Activated naive CD8-positive, alpha-beta T cell treated with anti-CD3 and anti-CD28 coated beads for 36 hours (primary cell): ENCODE results near the gene RHBDD3. TPM values are rescaled to one million over a fixed set of nuclear protein-coding genes. Genes with fewer than 3 reads are reported as not detected.

Experiments used
- DNase-seq: peaks from one replicate; pipeline ENCODE4 v3.0.0; 2021
- H3K27ac Mint-ChIP-seq: one replicate; pipeline ENCODE4 v1.8.0; 2022; ENCODE audit warnings: mild to moderate bottlenecking, moderate library complexity, mixed read lengths
- H3K27me3 Mint-ChIP-seq: one replicate; pipeline ENCODE4 v1.8.0; 2022; ENCODE audit warnings: mild to moderate bottlenecking, mixed read lengths
- H3K36me3 Mint-ChIP-seq: one replicate; pipeline ENCODE4 v1.8.0; 2021; ENCODE audit warnings: mild to moderate bottlenecking, mixed read lengths
- H3K4me1 Mint-ChIP-seq: one replicate; pipeline ENCODE4 v1.8.0; 2021; ENCODE audit warnings: mixed read lengths
- H3K4me3 Mint-ChIP-seq: one replicate; pipeline ENCODE4 v1.8.0; 2022; ENCODE audit warnings: mild to moderate bottlenecking, moderate library complexity, mixed read lengths
- H3K9me3 Mint-ChIP-seq: one replicate; pipeline ENCODE4 v1.8.0; 2022; ENCODE audit warnings: mixed read lengths
- total RNA-seq, 2 experiments: library from RNA; stranded (reverse); gene quantifications; one replicate each; pipeline ENCODE4 v1.2.3, GENCODE V29; 2021

RHBDD3 gene
- total RNA-seq, 2 experiments from 2014 or later, result 32.4 to 33.1 TPM

DNA sequence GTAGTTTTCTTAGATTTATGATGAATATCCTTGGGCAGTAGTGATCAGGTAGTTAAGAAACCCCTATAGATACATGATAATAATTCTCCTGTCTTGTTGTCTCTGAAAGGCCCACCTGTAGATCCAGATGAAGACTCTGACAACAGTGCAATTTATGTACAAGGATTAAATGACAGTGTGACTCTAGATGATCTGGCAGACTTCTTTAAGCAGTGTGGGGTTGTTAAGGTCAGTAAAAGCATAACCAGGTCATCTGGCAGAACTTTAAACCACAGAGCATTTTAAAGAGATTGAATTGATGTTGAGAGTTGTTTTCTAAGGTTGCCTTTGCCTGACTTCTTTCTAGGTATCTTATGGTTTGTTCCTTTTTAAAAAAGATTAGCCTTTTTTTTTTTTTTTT lies 24.6 kb upstream of the RHBDD3 start:
- no peak overlapping the region for H3K4me3 Mint-ChIP-seq
- no peak overlapping the region for H3K27ac Mint-ChIP-seq
- no peaks in the 10 kb centered on the region for H3K9me3 Mint-ChIP-seq
- H3K27me3 Mint-ChIP-seq, result no peaks in the 10 kb centered on the region
- H3K36me3 Mint-ChIP-seq, result peaks cover 44% of the 10 kb centered on the region
- H3K4me1 Mint-ChIP-seq, result peaks cover 13% of the 10 kb centered on the region
- DNase-seq, result no peak

GRCh38 chr22:29291215-29291614 lies 23.4 kb upstream of the RHBDD3 start:
- Mint-ChIP-seq H3K9me3 (no peaks in the 10 kb centered on the region), H3K27ac (no peak overlapping the region), H3K4me1 (peaks cover 20% of the 10 kb centered on the region), H3K4me3 (no peak overlapping the region), H3K36me3 (peaks cover 48% of the 10 kb centered on the region), H3K27me3 (no peaks in the 10 kb centered on the region)
- no peak for DNase-seq

- H3K4me1 Mint-ChIP-seq, result peaks cover 20% of the 10 kb centered on the region
- no peaks in the 10 kb centered on the region for H3K27me3 Mint-ChIP-seq
- no peak for DNase-seq
- no peaks in the 10 kb centered on the region for H3K9me3 Mint-ChIP-seq
- peaks cover 51% of the 10 kb centered on the region for H3K36me3 Mint-ChIP-seq
- no peak overlapping the region for H3K4me3 Mint-ChIP-seq
- H3K27ac Mint-ChIP-seq, result no peak overlapping the region
Measured at GRCh38 chr22:29290061-29290460, 22.3 kb upstream of the RHBDD3 start.

GRCh38 chr22:29288837-29289236 lies 21.1 kb upstream of the RHBDD3 start:
- peak overlapping the region; percentile 15 for H3K27ac Mint-ChIP-seq
- peaks cover 55% of the 10 kb centered on the region for H3K36me3 Mint-ChIP-seq
- no peak for DNase-seq
- H3K27me3 Mint-ChIP-seq, result no peaks in the 10 kb centered on the region
- peaks cover 20% of the 10 kb centered on the region for H3K4me1 Mint-ChIP-seq
- H3K9me3 Mint-ChIP-seq, result no peaks in the 10 kb centered on the region
- H3K4me3 Mint-ChIP-seq, result no peak overlapping the region

DNA sequence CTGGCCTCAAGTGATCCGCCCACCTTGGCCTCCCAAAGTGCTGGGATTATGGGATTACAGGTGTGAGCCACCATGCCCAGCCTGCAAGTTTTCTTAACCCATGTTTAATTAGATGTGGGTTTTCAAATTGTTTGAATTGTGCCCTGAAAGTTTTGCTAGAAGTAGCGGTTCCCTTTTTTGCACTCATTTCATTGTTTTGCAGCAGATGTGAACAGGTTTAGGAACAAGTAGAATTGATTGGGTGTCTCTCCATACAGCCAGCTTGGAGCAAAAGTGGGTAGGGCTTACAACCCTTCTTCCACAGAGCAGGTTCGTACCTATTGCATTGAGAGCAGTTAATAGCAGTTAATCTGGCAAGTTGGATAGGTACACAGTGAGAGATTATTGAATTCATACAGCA lies 16.4 kb upstream of the RHBDD3 start:
- Mint-ChIP-seq H3K27me3 (no peaks in the 10 kb centered on the region), H3K9me3 (no peaks in the 10 kb centered on the region), H3K36me3 (peaks cover 53% of the 10 kb centered on the region), H3K27ac (no peak overlapping the region), H3K4me3 (no peak overlapping the region), H3K4me1 (peaks cover 20% of the 10 kb centered on the region)
- no peak for DNase-seq

- Mint-ChIP-seq H3K27me3 (no peaks in the 10 kb centered on the region), H3K4me3 (no peak overlapping the region), H3K9me3 (no peaks in the 10 kb centered on the region), H3K36me3 (peaks cover 69% of the 10 kb centered on the region), H3K4me1 (peaks cover 38% of the 10 kb centered on the region), H3K27ac (peak overlapping the region; percentile 30)
- DNase-seq, result no peak
Measured at GRCh38 chr22:29277927-29278326, 10.1 kb upstream of the RHBDD3 start.

- Mint-ChIP-seq H3K4me1 (peaks cover 58% of the 10 kb centered on the region), H3K27ac (peak overlapping the region; percentile 1), H3K4me3 (no peak overlapping the region), H3K27me3 (no peaks in the 10 kb centered on the region), H3K9me3 (no peaks in the 10 kb centered on the region), H3K36me3 (peaks cover 70% of the 10 kb centered on the region)
- DNase-seq, result no peak
Measured at GRCh38 chr22:29275819-29276565, 8.2 kb upstream of the RHBDD3 start.

DNA sequence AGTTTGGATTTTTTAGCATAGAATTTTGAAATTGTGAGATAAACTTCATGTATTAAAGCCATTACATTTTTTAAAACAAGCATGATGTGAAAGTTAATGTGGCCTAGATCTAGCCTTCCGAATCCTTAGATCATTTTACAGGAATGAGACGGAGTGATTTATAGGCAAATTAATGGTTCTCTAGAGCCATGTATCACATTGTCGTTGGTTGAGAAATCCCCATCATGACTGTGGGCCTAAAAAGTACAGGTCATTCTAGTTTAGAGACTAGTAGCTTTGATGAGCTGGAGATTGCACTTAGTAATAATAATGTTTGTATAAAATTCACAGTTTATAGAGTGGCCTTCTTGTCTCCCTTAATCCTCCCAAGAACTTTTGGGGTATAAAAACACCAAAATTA lies 7.4 kb upstream of the RHBDD3 start:
- Mint-ChIP-seq H3K9me3 (no peaks in the 10 kb centered on the region), H3K36me3 (peaks cover 74% of the 10 kb centered on the region), H3K27me3 (no peaks in the 10 kb centered on the region), H3K4me3 (no peak overlapping the region), H3K4me1 (peaks cover 66% of the 10 kb centered on the region), H3K27ac (no peak overlapping the region)
- DNase-seq, result no peak

DNA sequence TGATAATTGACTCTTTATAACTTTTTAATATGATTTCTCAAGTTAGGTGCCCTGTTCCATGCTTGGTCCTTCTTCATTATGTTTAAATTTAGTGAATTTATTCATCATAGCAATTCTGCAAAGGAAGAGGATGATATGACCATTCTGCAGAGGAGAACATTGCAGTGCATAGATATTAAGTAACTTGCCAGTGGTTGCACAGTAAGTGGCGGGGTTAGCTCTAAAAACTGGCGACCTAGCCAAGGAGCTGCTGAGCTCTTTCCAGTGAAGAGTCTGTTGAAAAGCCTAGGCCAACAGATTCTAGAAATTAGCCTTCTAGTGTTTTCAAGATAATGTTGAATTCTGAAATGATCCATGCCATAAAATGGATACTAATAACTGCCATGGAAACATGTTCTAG lies 4.8 kb upstream of the RHBDD3 start:
- Mint-ChIP-seq H3K4me1 (peaks cover 70% of the 10 kb centered on the region), H3K4me3 (no peak overlapping the region), H3K27me3 (peaks cover 5% of the 10 kb centered on the region), H3K27ac (no peak overlapping the region), H3K36me3 (peaks cover 74% of the 10 kb centered on the region), H3K9me3 (no peaks in the 10 kb centered on the region)
- DNase-seq, result no peak

GRCh38 chr22:29270475-29271271 lies 2.9 kb upstream of the RHBDD3 start:
- Mint-ChIP-seq H3K4me3 (peak overlapping the region; percentile 95), H3K9me3 (no peaks in the 10 kb centered on the region), H3K27ac (peak overlapping the region; percentile 100), H3K27me3 (peaks cover 5% of the 10 kb centered on the region), H3K36me3 (peaks cover 70% of the 10 kb centered on the region), H3K4me1 (peaks cover 68% of the 10 kb centered on the region)
- no peak for DNase-seq

- Mint-ChIP-seq H3K27me3 (peaks cover 5% of the 10 kb centered on the region), H3K4me3 (peak overlapping the region; percentile 95), H3K4me1 (peaks cover 62% of the 10 kb centered on the region), H3K9me3 (no peaks in the 10 kb centered on the region), H3K27ac (peak overlapping the region; percentile 100), H3K36me3 (peaks cover 64% of the 10 kb centered on the region)
- no peak for DNase-seq
Measured at GRCh38 chr22:29269731-29270474, 2.1 kb upstream of the RHBDD3 start.

DNA sequence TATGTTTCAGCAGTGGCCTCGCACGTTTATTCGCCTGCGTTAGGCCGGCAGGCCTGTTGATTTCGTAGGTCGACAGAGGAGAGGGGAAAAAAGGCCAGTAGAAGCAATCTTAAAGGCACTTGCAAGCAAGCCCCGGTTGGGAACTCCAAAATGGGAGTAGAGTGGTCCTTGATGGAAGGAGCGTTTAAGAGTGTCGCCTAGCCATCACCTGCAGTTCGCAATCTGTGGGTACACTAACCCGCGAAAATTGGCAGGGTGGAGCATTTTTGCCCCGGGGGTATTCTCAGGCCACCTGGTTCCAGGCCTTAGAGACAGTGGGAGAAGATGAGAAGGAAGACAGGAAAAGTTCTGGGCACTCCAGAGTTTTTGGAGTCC lies 1.4 kb upstream of the RHBDD3 start:
- peaks cover 57% of the 10 kb centered on the region for H3K4me1 Mint-ChIP-seq
- H3K9me3 Mint-ChIP-seq, result no peaks in the 10 kb centered on the region
- H3K4me3 Mint-ChIP-seq, result peak overlapping the region; percentile 95
- H3K27ac Mint-ChIP-seq, result peak overlapping the region; percentile 100
- DNase-seq, result no peak
- peaks cover 5% of the 10 kb centered on the region for H3K27me3 Mint-ChIP-seq
- H3K36me3 Mint-ChIP-seq, result peaks cover 59% of the 10 kb centered on the region

DNA sequence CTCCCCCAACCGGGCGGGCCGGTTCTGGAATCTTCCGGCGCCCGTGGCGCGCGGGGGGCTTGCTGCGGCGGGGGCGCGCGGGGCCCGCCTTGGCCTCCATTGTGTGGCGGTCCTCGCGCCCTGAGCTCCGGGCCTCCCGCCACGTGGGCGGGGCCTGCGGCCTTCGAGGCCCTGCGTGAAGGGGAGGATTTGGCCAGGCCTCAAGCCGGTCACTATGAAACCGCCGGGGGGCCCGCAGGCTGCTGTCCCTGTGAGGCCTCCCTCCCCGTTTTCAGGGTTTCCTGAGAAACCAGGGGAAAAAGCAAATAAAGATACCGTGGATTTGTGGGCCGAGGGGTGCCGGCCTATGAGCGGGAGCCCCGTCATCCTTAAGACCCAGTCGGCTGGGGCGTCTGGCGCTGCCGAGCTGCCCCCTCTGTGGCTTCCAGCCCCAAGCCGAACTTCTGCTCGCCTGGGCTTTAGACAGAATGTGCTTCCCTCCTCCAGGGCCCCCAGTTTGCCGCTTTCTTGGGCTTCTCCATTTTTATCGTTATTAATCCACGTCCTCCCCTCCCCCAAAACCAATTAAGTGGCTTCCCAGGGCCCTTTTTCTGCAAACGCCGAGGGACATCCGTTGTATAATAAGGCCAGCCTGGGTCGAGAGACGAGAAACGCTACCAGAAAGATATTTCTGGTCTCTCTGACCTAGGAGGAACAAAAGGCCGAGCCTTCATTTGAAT lies 889 bp upstream of the RHBDD3 start:
- H3K4me1 Mint-ChIP-seq, result peaks cover 52% of the 10 kb centered on the region
- peak overlapping the region; percentile 95 for H3K4me3 Mint-ChIP-seq
- peaks cover 55% of the 10 kb centered on the region for H3K36me3 Mint-ChIP-seq

DNA sequence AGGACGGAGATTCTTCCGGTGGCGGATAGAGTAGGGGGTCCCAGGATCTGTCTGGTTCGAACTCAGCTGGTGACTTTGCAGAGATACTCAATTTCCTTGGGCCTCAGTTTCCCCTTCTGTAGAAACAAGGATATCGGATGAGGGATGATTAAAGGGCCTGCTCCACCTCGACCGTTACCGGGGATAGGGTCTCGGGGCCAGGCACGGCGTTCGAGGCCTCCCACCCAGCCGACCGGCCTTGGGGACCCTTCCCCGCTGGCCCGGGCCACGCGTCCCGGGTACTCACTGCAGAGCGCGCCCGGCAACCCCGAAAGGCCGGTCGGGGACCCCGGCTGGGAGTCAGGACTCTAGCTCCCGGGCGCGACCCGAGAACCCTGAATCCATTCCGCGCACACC lies 321 bp downstream of the RHBDD3 start:
- peak overlapping the region; percentile 95 for H3K4me3 Mint-ChIP-seq
- H3K4me1 Mint-ChIP-seq, result peaks cover 40% of the 10 kb centered on the region
- H3K9me3 Mint-ChIP-seq, result no peaks in the 10 kb centered on the region
- peaks cover 5% of the 10 kb centered on the region for H3K27me3 Mint-ChIP-seq
- DNase-seq, result no peak
- peak overlapping the region; percentile 100 for H3K27ac Mint-ChIP-seq
- peaks cover 49% of the 10 kb centered on the region for H3K36me3 Mint-ChIP-seq

More for the DNA sequence above, 889 bp upstream of the RHBDD3 start:
- Mint-ChIP-seq H3K27ac (peak overlapping the region; percentile 100), H3K9me3 (no peaks in the 10 kb centered on the region), H3K27me3 (peaks cover 5% of the 10 kb centered on the region)
- peak; percentile 47 for DNase-seq
